ENCODE data around the gene ATXN2.

ATXN2 gene

DNA sequence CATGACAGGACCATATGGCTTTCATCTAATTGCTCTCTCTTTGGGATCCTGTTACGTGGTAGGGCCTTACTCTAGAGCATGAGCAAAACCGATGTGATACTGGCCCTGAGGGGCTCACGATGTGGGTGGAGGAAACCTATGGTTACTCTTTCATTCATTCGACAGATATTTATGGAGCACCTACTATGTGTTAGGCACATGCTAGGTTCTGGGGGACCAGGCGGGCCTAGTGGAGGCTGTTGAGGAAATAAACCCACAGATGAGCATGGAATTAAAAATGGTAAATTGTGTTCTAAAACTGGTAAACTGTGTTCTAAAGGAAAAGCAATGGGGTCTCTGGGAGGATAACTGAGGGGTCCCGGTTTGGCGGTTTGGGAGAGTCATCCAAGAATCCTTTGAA lies 178.6 kb downstream of the ATXN2 start:
- DNase-seq (ENCODE audit: low read depth in 1 of 2, low spot score in 1 of 2) = no peak

DNA sequence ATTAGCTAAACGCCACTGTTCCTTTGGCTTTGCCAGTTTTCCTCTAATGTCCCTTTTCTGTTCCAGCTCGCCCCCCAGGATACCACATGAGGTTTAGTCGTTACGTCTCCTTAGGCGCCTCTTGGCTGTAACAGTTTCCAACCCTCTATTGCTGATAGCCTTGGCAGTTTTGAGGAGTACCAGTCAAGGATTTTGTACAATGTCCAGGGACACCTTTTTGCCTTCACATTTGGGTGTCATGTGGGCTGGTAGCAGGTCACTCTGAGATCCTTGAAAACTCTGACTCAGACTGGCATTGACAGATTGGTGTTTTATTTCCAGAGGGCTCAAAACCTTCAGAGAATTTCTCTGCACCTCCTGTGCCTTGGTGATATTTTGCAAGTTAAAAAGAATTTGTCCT lies 179.3 kb downstream of the ATXN2 start:
- no peak for DNase-seq (ENCODE audit: low read depth in 1 of 2, low spot score in 1 of 2)

DNA sequence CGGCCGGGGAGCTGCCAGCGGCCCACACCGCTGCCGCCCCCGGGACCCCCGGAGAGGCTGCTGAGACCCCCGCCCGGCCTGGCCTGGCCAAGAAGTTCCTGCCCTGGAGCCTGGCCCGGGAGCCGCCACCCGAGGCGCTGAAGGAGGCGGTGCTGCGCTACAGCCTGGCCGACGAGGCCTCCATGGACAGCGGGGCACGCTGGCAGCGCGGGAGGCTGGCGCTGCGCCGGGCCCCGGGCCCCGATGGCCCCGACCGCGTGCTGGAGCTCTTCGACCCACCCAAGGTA lies 180.6 kb downstream of the ATXN2 start:
- no peak for DNase-seq (ENCODE audit: low read depth in 1 of 2, low spot score in 1 of 2)

DNA sequence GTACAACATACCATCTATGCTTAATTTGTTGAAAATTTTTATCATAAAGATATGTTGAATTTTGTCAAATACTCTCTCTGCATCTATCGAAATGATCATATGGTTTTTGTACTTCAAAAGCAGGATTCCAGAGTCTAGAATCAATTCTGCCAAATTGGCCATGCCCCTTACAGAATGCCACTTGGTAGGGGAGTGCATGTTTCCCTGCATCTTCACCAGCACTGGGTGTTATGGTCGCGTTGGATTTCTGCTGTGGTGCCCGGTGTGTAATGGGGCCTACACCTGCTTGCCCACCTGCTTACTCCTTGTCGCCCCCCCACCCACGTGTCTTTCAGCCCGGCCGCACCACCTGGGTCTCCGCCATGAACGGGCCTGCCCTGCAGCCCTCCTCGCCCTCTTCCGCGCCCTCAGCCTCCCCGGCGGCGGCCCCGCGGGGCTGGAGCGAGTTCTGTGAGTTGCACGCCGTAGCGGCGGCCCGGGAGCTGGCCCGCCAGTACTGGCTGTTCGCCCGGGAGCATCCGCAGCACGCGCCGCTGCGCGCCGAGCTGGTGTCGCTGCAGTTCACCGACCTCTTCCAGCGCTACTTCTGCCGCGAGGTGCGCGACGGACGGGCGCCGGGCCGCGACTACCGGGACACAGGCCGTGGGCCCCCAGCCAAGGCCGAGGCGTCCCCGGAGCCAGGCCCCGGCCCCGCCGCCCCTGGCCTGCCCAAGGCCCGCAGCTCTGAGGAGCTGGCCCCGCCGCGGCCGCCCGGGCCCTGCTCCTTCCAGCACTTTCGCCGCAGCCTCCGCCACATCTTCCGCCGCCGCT lies 181.1 kb downstream of the ATXN2 start:
- DNase-seq (ENCODE audit: low read depth in 1 of 2, low spot score in 1 of 2) = no peak

DNA sequence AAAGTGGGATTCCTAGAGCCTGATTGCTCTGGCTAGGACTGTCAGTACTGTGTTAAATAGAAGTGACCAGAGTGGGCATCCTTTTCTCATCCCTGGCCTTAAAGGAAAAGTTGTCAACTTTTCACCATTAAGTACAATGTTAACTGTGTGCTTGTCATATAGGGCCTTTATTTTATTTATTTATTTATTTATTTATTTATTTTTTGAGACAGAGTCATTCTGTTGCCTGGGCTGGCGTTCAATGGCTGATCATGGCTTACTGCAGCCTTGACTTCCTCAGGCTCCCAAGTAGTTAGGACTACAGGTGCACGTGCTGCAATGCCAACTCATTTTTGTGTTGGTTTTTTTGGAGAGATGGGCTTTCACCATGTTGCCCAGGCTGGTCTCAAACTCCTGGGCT lies 181.8 kb downstream of the ATXN2 start:
- no peak for DNase-seq (ENCODE audit: low read depth in 1 of 2, low spot score in 1 of 2)

DNA sequence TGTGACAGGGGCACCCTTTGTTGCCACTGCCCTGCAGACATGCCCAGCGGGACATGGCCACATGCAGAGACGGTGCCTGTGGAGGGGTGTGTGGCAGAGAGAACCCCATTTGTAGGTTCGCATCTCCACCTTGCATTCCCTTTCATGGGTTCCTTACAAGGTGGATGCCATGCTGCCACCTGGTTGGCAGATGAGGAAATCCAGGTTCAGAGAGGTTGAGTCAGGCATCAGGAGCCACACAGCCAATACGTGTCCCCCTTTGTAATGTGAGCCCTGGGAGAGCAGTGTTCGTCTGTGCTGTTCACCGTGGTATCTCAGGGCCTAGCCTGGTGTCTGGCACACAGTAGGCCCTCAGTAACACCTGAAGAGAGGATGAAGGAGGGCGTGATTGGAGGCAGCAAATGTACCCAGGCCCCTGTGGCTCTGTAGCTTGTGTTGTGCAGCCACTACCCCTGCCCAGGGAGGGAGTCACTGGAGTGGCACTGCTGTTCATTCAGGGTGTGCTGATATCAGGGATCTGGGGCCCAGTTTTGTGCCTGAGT lies 184.3 kb downstream of the ATXN2 start:
- DNase-seq (ENCODE audit: low read depth in 1 of 2, low spot score in 1 of 2) = no peak

DNA sequence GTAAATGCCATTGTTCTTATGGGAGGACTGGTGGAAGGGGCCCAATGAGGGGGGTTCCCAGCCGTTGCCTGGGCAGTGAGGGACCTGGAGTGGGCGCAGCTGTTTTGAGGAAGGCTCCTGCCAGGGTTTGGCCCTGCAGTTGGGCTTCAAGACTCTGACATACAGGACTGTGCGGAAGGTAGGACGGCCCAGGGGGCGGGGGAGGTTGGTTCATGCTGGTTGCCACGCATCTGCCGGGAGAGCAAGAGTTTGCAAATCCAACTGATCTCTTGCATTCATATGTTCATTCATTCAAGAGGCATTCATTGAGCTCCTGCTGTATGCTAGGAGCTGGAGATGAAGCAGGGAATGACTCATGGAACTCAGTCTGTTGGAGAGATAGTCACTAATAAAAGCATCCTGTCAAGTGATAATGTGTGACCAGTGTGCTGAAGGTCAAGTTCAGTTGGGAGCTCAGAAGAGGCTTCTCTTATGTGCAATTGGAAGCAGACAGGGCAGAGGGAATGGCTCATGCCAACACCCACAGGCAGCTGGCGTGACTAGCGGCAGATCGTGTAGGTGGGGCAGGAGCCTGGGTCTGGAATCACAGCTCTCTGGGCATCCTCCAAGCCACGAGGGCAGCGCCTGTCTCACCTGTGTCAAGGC lies 185.6 kb downstream of the ATXN2 start:
- DNase-seq (ENCODE audit: low read depth in 1 of 2, low spot score in 1 of 2) = no peak

DNA sequence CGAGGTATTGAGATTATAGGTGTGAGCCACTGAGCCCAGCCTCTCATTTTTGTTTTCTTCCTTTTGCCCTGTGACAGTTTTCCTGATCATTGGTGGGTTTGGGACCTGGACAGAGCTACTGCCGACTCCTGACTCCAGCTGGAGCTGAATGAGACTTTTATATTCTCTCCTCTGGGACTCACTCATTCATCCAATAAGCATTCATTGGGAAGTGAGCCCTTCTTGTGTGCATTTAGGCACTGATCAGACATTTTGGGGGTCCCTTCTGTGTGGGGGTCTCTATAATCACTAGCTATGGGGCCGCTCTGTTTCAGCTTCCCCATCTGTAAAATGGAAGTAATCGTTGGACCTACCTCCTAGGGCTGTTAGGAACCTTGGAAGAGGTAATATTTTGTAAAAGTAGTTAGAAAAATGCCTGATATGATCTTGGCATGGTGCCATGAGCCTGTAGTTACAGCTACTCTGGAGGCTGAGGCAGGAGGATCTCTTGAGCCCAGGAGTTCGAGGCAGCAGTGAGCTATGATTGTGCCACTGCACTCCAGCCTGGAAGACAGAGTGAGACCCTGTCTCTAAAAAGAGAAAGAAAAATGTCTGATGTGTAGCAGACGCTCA lies 186.2 kb downstream of the ATXN2 start:
- no peak for DNase-seq (ENCODE audit: low read depth in 1 of 2, low spot score in 1 of 2)

DNA sequence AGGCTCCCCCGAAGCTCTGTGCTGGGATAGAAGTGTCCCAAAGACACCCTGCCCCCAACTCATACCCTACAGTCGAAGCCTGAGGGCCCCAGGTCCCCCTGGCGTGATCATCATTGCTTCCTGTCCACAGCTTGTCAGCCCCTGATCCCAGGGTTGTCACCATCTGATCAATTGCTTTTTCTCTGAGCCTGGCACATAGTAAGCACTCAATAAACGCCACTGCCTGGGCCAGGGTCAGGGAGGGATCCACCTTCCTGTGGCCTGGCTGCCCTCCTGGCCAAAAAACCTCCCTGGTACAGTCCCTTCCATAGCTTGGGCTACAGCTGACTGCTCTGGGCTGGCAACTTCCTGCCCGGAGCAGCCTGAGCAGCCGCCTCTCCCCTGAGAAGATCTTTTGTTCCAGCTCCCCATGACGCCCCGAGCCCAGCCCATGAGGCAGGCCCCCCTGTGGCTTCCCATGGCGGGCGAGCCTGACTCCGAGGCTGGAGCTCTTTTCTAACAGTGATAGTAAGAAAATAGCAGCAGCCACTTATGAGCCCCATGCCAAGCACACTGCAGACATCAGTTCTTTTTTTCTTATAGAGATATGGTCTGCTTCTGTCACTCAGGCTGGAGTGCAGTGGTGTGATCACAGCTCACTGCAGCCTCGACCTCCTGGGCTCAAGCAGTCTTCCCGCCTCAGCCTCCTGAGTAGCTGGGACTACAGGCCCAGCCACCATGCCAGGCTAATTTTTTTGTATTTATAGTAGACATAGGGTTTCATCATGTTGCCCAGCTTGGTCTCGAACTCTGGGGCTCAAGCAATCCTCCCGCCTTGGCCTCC lies 186.9 kb downstream of the ATXN2 start:
- DNase-seq (ENCODE audit: low read depth in 1 of 2, low spot score in 1 of 2) = no peak

DNA sequence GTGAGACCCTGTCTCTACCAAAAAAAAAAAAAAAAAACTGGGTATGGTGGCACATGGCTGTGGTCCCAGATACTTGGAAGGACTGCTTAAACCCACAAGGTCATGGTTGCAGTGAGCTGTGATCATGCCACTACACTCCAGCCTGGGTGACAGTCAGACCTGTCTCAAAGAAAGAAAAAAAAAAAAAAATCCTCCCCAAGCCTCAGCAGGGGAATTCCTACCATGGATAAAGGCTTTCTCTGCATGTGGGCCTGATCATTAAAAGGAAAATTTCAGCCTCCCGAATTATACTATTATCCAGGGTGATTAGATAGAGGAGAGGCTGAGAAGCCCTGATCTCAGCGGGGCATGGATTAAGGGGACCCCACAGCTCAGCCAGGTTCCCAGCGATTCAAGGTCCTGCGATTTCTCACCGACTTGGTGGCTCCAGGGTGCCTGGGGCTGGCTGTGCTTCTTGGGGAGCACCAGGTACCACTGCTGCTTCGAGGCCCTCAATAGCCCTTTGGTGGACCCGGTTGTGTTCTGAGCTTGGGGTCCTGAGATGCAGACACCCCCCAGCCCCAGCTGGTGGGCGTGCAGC lies 187.8 kb downstream of the ATXN2 start:
- DNase-seq (ENCODE audit: low read depth in 1 of 2, low spot score in 1 of 2) = no peak

DNA sequence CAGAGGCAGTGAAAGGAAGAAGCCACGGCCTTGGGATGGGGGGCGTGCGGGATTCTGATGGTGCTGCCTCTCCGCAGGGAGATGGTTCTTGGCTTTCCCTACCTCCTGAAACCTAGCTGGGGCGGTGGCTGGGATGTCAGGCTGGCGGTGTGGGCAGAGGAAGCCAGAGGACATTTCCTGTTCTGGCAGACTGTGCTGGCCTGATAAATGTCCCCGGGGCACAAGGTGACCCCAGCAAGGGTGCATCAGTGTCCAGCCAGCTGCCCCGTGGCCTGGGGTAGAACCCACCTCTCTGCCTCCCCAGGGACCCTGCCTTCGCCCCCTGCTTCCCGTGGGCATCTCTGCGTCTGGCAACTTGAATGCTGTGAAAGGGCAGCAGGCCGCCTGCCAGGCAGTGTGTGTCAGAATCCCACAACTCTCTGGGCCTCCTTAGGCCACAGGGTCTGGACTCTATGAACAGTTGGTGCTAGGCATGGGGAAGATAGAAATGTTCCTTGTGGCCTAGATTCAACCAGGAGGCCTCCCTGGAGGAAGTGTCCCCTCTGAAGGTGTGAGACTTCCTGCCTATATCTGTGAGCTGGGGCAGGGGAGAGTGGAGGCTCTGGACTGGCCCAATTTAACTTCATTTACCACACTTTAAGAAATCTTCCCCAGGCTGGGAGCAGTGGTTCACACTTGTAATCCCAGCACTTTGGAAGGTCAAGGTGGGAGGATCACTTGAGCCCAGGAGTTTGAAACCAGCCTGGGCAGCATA lies 188.5 kb downstream of the ATXN2 start:
- DNase-seq (ENCODE audit: low read depth in 1 of 2, low spot score in 1 of 2) = no peak

DNA sequence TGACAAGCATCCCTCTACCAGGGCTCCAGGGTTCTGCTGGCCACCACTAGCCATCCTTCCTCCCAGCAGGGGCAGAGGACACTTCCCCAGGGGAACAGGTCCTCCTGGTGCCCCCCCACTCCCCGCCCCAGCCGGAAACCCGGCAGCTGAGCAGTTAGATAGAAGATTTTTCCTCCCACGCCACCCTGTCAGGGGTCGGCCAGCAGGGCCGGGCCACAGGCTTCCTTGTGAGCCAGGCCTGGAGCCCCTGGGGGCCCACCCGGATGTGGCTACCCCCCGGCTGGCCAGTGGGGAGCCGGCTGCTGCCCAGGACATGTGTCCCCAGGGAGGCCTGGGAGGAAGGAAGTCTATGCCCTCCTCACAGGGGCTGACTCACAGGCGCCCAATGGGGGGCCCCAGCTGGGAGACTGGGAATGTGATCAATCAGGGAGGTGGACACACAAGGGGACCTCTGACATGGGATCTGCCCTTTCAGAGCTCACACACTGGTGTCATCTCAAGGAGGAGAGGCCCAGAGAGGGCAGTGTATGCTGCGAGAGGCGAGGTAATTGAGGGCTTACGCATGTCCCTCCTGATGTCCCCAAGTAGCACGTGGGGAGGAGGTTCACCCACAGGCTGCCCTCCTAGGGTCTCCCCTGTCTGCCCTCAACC lies 189.2 kb downstream of the ATXN2 start:
- DNase-seq (ENCODE audit: low read depth in 1 of 2, low spot score in 1 of 2) = peak in 1 of 2 donors; percentile 29

DNA sequence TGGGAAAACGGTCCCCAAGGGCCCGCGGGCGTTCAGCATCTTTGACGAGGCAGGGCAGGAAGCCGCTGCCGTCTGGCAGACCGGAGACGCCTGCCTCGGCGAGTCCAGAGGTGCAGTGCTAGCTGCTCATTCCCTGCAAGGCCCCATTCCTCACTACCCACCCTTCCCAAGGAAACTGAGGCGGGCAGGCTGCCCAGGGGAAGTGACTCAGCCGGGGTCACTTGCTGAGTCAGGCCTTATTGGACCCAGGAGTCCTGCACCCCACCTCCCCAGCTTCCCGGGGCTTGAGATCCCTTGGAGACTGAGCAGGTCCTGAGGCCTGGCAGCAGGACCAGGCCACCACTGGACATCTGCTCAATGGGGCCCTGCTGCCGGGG lies 189.7 kb downstream of the ATXN2 start:
- DNase-seq (ENCODE audit: low read depth in 1 of 2, low spot score in 1 of 2) = no peak

DNA sequence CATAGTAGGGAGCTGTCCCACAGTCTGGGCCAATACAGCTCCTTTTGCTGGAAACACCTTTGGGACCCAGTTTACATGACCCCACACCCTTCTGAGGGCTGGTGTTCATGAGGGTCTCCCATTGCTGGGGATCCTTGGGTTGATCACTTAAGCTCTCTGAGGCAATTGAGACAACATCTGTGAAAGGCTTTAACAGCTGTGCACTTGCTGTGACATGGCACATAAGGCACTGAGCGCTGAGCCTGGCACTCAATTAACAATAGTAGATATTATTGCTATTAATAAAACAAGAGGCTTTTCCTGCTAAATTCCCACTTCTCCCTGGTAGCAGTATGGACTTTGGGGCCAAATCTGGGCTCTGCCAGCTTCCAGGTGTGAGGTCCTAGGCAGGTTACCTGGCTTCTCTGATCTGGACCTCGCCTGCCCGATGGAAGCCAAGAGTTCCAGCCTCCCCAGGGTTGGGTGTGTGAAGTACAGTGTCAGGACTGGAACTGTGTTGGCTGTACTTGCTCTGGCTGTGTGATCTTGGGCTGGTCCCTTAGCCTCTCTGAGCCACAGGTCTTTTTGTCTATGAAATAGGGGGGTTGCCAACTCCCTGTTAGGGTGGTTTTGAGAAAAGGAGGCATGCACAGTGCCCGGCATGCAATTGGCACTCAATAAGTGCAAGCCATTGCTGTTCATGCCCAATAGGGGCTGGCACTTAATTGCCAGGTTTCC lies 190.3 kb downstream of the ATXN2 start:
- no peak for DNase-seq (ENCODE audit: low read depth in 1 of 2, low spot score in 1 of 2)

DNA sequence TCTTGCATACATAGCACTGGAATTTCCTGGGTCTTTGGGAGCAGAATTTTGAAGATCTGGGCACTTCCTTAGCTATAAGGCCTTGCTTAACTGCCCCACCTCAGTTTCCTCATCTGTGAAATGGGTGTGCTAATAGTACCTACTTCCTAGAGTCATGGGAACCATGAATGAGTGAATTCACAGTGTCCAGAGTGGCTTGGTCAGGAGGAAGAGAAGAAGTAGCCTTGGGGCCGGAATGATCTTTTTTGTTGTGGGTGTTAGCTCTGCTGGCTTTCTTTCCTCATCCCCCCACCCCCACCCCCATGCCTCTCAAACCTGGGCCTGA lies 191.0 kb downstream of the ATXN2 start:
- no peak for DNase-seq (ENCODE audit: low read depth in 1 of 2, low spot score in 1 of 2)

DNA sequence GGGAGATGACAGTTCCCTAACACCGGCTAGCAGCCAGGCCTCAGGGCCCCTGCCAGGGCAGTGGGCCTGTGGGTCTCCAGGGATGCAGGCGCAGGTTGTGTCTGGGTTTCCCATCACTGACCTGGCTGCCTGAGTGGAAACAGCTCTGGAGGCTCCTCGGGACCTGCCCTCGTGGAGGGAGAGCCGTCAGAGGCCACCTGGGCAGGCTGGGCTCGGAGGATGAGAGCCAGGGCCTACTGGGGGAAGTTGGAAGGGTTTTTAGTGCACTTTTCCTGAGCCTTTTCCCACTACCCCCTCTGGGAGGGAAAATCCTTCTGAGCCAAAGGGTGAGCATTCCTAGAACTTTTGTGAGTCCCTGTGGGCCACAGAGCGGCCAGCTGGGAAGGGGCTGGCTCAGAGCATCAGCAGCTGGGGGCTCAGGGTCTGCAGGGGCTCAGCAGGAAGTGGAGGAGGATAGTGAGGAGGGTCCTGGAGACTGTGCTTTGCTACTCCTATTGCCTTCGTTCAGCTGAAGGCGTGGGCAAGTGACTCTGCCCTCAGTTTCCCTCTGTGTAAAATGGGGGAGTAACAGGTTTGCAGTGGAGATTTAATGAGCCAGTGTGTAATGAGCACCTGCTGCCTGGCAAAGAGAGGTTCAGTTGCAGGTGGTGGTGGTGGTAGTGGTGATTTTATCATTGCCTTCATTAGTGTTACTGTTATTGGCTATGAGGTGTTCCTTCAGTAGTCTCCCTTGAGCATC lies 191.6 kb downstream of the ATXN2 start:
- no peak for DNase-seq (ENCODE audit: low read depth in 1 of 2, low spot score in 1 of 2)

DNA sequence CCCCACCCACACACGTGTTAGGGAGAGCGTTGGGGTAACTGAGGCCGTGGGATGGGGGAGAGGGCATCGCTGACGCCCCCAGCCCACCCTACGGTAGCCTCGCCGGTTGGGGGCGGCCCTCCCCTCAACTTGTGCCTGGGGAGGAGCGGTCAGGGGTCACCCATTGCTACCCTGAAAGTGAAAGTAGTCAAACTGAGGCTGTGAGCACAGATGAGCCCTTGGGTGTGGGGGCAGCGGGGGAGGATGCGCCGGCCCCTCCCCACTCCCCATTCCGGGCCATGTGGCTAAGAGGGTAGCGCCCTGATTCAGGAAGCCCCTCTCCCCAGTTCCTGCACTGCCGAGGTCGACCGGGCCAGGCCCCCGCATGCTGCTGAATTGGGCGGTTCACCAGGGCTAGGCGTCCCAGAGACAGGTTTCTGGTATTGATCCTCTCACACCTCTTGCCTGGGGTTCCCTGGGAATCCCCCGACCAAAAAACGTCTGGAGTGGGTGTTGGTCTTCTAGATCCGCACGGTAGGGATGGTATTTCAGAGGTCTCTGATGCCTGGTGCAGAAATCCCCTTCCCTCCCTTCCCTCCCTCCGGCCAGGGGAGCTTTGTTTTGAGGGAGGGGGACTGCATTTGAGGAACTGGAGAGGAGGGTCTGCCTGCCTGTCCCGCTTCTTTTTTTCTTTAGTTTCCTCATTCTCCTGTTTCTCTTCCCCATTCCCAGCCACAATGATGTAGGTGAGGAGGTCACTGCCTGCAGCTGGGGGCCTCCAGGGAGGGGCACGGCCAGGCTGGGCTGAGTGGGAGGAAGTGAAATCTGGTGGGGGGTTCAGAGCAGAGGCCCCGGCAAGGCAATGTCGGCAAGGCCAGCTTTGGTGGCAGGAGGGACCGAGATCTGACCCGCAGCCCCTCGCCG lies 192.4 kb downstream of the ATXN2 start:
- DNase-seq (ENCODE audit: low read depth in 1 of 2, low spot score in 1 of 2) = peak in 1 of 2 donors; percentile 36
